Camera-type eye (tissue), 1 donor: ENCODE data around the gene PCNX1. TPM values are rescaled to one million over a fixed set of nuclear protein-coding genes. Genes with fewer than 3 reads are reported as not detected.

Experiments
- total RNA-seq: library from RNA; depleted of rRNA; stranded (reverse); fragments of >200 nt; gene quantifications from one replicate; pipeline ENCODE4 v1.2.3, GENCODE V29; 2014

PCNX1 gene
- 147 TPM for total RNA-seq

DNA sequence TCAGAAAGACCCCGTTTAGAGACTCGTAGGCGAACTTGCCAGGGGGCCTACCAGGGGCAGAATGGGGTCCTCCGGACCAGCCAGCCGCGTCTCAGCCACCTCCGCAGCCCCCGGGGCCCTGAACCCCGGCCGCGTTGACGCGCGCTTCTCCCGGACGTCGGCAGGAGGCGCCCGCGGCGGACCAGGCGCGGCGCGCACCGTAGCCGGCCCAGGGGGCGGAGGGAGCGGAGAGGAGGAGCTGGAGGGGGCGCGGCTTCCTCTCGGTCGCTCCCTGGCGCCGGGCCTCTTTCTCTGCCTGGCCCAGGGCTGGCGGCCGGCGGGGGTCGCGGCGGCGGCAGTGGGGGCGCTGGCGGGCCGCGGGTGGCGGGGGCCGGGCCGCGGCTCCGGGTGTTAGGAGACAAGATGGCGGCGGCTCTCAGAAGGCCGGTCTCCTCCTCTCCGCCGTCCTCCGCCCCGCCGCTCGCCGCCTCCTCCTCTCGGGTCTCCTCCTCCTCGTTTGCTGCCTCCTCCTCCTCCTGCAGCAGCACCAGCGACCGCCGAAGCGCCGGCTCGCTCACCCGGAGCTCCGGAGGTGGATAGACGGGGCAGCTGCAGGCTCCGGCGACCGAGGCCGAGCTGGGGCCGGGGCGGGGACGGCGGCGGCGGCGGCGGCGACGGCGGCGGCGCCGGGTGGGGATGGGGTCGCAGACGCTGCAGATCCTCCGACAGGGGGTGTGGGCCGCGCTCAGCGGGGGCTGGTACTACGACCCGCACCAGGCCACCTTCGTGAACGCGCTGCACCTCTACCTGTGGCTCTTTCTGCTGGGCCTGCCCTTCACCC, at the start of gene PCNX1:
PCNX1 (plus strand) TSS at position 284 of the 820 bp plus-strand sequence; CDS start at position 676, 392 bp downstream.

Other genes with a start within 250 kb of the PCNX1 start
- gene MAP3K9, start 97.9 kb upstream of the PCNX1 start, total RNA-seq = 9.7 TPM